Neutrophil (primary cell): ENCODE results near the gene HMX2.

Experiments
- H3K27ac ChIP-seq: fragments of 200-600 bp; sonication (generic); 2 replicates; pipeline ENCODE4 v1.5.1; 2016; ENCODE audit warnings: mild to moderate bottlenecking, moderate library complexity
- H3K27me3 ChIP-seq: fragments of 200-600 bp; sonication (generic); 2 replicates; pipeline ENCODE4 v1.6.0; 2016; ENCODE audit warnings: mild to moderate bottlenecking
- H3K36me3 ChIP-seq: fragments of 200-600 bp; sonication (generic); 2 replicates; pipeline ENCODE4 v1.5.1; 2017
- H3K4me1 ChIP-seq, 2 experiments: fragments of 200-600 bp in 1 of 2; sonication (generic) in 1 of 2; 1 replicate in 1 of 2; 2 replicates in 1 of 2; pipeline versions ENCODE4 v1.5.1 to v1.6.1; 2013 to 2016; ENCODE audit warnings: low read depth in 1 of 2, low read length in 1 of 2, mild to moderate bottlenecking in 1 of 2, moderate library complexity in 1 of 2; ENCODE audit not compliant: control insufficient read depth in 1 of 2, insufficient read depth in 1 of 2
- H3K4me3 ChIP-seq, 2 experiments: fragments of 200-600 bp in 1 of 2; sonication (generic) in 1 of 2; 1 replicate in 1 of 2; 2 replicates in 1 of 2; pipeline ENCODE4 v1.5.1; 2013 to 2016; ENCODE audit warnings: low read depth in 1 of 2, low read length in 1 of 2, mild to moderate bottlenecking in 1 of 2, moderate library complexity in 1 of 2
- H3K9me3 ChIP-seq: fragments of 200-600 bp; sonication (generic); 2 replicates; pipeline ENCODE4 v1.5.1; 2016
- TF ChIP-seq, protein P1 (sequence below): fragments of 200-600 bp; sonication (generic); IDR thresholded peaks from 2 replicates; pipeline ENCODE4 v1.5.1; 2016; ENCODE audit warnings: antibody characterized with exemption

HMX2 gene

DNA sequence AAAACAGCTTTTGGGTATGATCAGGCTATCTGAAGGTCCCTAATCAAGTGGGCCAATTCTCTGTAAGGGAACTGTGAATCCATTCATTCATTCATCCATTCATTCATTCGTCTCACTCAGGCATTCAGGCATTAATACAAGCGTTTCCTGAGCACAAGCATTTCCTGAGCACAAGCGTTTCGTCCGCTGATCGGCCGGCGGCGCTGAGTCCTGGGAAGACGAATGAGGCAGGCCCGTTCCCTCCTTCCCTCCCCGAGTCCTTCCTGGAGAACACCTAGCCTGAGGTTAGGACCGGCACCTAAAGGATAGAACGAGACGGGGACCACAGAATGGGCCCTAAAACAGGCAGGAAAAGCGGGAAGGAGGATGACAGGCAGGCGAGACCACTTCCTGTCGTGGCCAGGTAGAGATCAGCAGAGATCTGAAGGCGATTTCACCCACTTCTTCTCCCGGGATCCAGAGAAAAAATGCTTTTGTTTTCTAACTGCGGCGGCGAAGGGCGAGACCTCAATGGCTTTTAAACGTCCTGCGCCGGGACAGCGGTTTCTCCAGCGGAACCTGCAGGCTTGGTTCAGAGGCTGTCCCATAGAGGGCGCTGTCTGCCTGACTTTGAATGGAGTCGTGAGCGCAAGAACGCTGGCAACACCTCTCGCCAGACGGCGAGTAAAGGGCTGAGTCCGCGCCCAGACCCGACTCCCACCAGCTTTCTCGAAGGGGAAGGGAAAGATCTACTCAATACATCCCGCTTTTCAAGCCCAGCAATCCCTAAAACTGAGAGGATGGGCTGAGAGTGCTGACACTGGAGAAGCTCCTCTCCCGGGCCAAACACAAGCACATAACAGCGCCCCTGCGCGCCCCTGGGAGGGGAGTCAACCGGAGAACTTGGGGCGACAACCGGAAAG lies 15.1 kb upstream of the HMX2 start:
- Histone ChIP-seq H3K4me3 (no peak overlapping the region), H3K27me3 (peaks cover 100% of the 10 kb centered on the region), H3K27ac (no peak overlapping the region), H3K9me3 (no peaks in the 10 kb centered on the region), H3K4me1 (peaks cover 4 to 20% of the 10 kb centered on the region in 2 experiments), H3K36me3 (no peaks in the 10 kb centered on the region)
- TF ChIP-seq, protein P1, sequence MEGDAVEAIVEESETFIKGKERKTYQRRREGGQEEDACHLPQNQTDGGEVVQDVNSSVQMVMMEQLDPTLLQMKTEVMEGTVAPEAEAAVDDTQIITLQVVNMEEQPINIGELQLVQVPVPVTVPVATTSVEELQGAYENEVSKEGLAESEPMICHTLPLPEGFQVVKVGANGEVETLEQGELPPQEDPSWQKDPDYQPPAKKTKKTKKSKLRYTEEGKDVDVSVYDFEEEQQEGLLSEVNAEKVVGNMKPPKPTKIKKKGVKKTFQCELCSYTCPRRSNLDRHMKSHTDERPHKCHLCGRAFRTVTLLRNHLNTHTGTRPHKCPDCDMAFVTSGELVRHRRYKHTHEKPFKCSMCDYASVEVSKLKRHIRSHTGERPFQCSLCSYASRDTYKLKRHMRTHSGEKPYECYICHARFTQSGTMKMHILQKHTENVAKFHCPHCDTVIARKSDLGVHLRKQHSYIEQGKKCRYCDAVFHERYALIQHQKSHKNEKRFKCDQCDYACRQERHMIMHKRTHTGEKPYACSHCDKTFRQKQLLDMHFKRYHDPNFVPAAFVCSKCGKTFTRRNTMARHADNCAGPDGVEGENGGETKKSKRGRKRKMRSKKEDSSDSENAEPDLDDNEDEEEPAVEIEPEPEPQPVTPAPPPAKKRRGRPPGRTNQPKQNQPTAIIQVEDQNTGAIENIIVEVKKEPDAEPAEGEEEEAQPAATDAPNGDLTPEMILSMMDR: peak; percentile 65

GRCh38 chr10:123133541-123134342 lies 14.2 kb upstream of the HMX2 start:
- H3K36me3 ChIP-seq: no peaks in the 10 kb centered on the region
- TF ChIP-seq, protein P1: no peak
- H3K9me3 ChIP-seq: no peaks in the 10 kb centered on the region
- H3K27me3 ChIP-seq: peaks cover 100% of the 10 kb centered on the region
- peaks cover 4 to 20% of the 10 kb centered on the region in 2 experiments for H3K4me1 ChIP-seq
- no peak overlapping the region for H3K27ac ChIP-seq
- H3K4me3 ChIP-seq: no peak overlapping the region

DNA sequence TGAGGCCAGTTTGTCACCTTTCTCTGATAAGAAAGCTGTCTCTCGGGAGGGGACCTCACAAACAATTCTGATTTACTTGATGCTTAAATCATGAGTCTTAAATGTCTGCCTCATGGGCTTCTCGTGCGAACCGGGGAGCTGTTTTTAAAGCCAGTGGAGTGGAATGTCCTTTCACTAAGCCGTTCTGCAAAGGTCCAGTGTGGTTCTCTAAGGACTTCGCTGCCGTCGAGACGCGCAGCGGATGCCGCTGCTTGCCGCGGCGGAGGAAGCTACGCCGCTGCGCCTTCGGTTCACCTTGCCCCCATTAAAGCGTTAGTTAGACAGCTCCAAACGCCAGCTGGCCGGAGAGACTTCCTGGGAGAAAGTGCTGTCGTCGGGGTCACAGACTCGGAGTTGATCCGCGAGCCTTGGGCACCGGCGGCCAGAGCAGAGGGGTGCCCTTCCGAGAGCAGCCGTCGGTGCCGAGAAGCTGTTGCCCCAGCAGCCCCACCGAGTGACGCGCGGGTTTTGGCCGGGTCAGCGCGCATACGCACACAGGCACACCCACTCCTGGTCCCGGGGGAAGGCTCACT lies 13.5 kb upstream of the HMX2 start:
- H3K4me3 ChIP-seq: no peak overlapping the region
- H3K9me3 ChIP-seq: no peaks in the 10 kb centered on the region
- TF ChIP-seq, protein P1: no peak
- no peak overlapping the region for H3K27ac ChIP-seq
- H3K36me3 ChIP-seq: no peaks in the 10 kb centered on the region
- H3K4me1 ChIP-seq: peaks cover 4 to 20% of the 10 kb centered on the region in 2 experiments
- peaks cover 100% of the 10 kb centered on the region for H3K27me3 ChIP-seq

- peaks cover 4 to 20% of the 10 kb centered on the region in 2 experiments for H3K4me1 ChIP-seq
- peaks cover 100% of the 10 kb centered on the region for H3K27me3 ChIP-seq
- no peak overlapping the region for H3K4me3 ChIP-seq
These were observed 13.0 kb upstream of the HMX2 start for GRCh38 chr10:123134915-123135414.

More at GRCh38 chr10:123134915-123135414, 13.0 kb upstream of the HMX2 start:
- H3K36me3 ChIP-seq: no peaks in the 10 kb centered on the region
- TF ChIP-seq, protein P1: no peak
- H3K9me3 ChIP-seq: no peaks in the 10 kb centered on the region
- H3K27ac ChIP-seq: no peak overlapping the region
